Sigmoid colon (tissue), 7 donors: ENCODE data around the gene KCNMB1. TPM values are rescaled to one million over a fixed set of nuclear protein-coding genes. Genes with fewer than 3 reads are reported as not detected.

ENCODE experiments used
- DNase-seq: peaks from one replicate; pipeline ENCODE4 v3.0.0-alpha.2; 2019
- H3K27ac ChIP-seq, 4 donors: fragments of 200-600 bp; sonication (generic); one replicate each; pipeline ENCODE4 v1.5.1; 2016 to 2019; ENCODE audit warnings: mild to moderate bottlenecking in 1 of 4
- H3K27me3 ChIP-seq, 3 donors: fragments of 200-600 bp; sonication (generic); one replicate each; pipeline ENCODE4 v1.5.1; 2019; ENCODE audit warnings: mild to moderate bottlenecking in 1 of 3
- H3K36me3 ChIP-seq, 4 donors: fragments of 200-600 bp; sonication (generic); one replicate each; pipeline ENCODE4 v1.5.1; 2016 to 2019
- H3K4me1 ChIP-seq, 4 donors: fragments of 200-600 bp; sonication (generic); one replicate each; pipeline ENCODE4 v1.5.1; 2017 to 2019
- H3K4me3 ChIP-seq, 4 donors: fragments of 200-600 bp; sonication (generic); one replicate each; pipeline ENCODE4 v1.5.1; 2017 to 2019; ENCODE audit warnings: mild to moderate bottlenecking in 2 of 4, moderate library complexity in 1 of 4
- H3K9me3 ChIP-seq, 4 donors: fragments of 200-600 bp in 3 of 4; sonication (generic) in 3 of 4; one replicate each; pipeline versions ENCODE4 v1.5.1 to v1.6.1; 2013 to 2019
- EP300 ChIP-seq, 4 donors: sonication (generic); formaldehyde crosslinking; IDR thresholded peaks; one replicate each; pipeline ENCODE4 v1.6.1; 2017; ENCODE audit warnings: antibody characterized with exemption in 4 of 4
- POLR2A ChIP-seq, 2 donors: fragments of 450-650 bp; IDR thresholded peaks; one replicate each; pipeline ENCODE4 v1.6.1; 2016; ENCODE audit warnings: antibody characterized with exemption in 2 of 2, mild to moderate bottlenecking in 2 of 2, moderate library complexity in 2 of 2
- POLR2AphosphoS5 ChIP-seq, 4 donors: sonication (generic); formaldehyde crosslinking; IDR thresholded peaks; one replicate each; pipeline ENCODE4 v1.6.1; 2017; ENCODE audit warnings: antibody characterized with exemption in 4 of 4
- WGBS, 2 donors: extraction: QIAGEN DNeasy Blood & Tissue Kit; methylation state at CpG; one replicate each; pipeline ENCODE4 v1.1.7; 2013; 5-methylcytosine and 5-hydroxymethylcytosine counted together
- intact Hi-C: fragments of 100-400 bp; cut with DNase I; formaldehyde crosslinking; loops from one replicate; pipeline ENCODE4 v1.15.1; 2023
- polyA plus RNA-seq, 3 donors: library from polyadenylated mRNA; stranded (reverse); fragments of 200-250 nt; gene quantifications; one replicate each; pipeline ENCODE4 v1.2.3, GENCODE V29; 2013
- total RNA-seq, 4 donors: library from RNA; depleted of rRNA; stranded (reverse); fragments of >200 nt; gene quantifications; one replicate each; pipeline ENCODE4 v1.1.0, GENCODE V29; 2016
- TF ChIP-seq, protein P1 (sequence below), 4 experiments: fragments of 450-650 bp in 3 of 4; fragments of 200-600 bp in 1 of 4; IDR thresholded peaks; one replicate each; pipeline ENCODE4 v1.5.1; 2016 to 2019; ENCODE audit warnings: antibody characterized with exemption in 4 of 4, mild to moderate bottlenecking in 3 of 4, moderate library complexity in 2 of 4
- donor health status: healthy with polysubstance abuse.
- donor health status: Bipolar disorder and iron deficiency.
- donor health status: healthy.

Gene KCNMB1
- total and polyA plus RNA-seq, 7 donors: 0.46 to 59.8 (median 38.6) TPM

DNA sequence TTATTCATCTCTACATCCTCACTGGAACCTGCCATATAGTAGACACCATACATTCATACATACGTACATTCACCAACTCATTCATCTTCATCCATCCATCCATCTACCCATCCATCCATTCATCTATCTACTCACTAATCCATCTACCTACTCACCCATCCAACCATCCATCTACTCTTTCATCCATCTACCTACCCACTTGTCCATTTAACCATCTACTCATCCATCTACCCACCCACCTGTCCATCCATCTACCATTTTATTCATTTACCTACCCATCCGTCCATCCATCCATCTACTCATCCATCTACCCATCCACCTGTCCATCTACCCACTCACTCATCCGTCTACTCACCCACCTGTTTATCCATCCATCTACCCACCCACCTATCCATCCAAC, 59.6 kb downstream of the KCNMB1 start:
- no peaks in the 10 kb centered on the region for H3K27me3 ChIP-seq
- H3K4me1 ChIP-seq: peaks cover 0 to 10% (median 1%) of the 10 kb centered on the region in 4 donors
- intact Hi-C loops: no loop called here
- TF ChIP-seq POLR2AphosphoS5 (IDR thresholded peaks at IDR 0.05): no peak
- TF ChIP-seq POLR2A (IDR thresholded peaks at IDR 0.05): no peak
- TF ChIP-seq EP300 (IDR thresholded peaks at IDR 0.05): no peak
- TF ChIP-seq, protein P1, sequence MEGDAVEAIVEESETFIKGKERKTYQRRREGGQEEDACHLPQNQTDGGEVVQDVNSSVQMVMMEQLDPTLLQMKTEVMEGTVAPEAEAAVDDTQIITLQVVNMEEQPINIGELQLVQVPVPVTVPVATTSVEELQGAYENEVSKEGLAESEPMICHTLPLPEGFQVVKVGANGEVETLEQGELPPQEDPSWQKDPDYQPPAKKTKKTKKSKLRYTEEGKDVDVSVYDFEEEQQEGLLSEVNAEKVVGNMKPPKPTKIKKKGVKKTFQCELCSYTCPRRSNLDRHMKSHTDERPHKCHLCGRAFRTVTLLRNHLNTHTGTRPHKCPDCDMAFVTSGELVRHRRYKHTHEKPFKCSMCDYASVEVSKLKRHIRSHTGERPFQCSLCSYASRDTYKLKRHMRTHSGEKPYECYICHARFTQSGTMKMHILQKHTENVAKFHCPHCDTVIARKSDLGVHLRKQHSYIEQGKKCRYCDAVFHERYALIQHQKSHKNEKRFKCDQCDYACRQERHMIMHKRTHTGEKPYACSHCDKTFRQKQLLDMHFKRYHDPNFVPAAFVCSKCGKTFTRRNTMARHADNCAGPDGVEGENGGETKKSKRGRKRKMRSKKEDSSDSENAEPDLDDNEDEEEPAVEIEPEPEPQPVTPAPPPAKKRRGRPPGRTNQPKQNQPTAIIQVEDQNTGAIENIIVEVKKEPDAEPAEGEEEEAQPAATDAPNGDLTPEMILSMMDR (IDR thresholded peaks at IDR 0.05): no peak
- H3K27ac ChIP-seq: no peak overlapping the region
- no peak for DNase-seq
- no peaks in the 10 kb centered on the region for H3K9me3 ChIP-seq
- no peaks in the 10 kb centered on the region for H3K36me3 ChIP-seq
- WGBS, 2 donors: 74 to 77% methylated on average over 3 of the region's 3 CpGs
- no peak overlapping the region for H3K4me3 ChIP-seq

DNA sequence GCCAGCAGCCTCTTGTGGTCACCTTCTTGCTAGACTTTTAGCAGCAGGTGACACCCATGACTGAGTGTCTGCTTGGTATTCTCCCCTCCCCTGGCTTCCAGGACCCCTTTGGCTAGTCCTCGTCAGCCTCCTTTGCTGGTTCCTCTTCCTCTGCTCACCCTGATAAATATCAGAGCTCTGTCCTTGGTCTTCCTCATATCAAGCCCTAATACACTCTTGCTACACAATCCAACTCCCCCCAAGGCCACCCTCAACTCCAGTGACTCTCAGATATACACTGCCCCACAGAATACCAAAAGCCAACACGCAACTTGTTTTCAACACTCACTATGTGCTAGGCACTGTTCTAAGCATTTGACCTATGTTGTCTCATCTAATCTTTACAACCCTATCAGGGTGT, 61.3 kb downstream of the KCNMB1 start:
- WGBS, 2 donors: 76 to 81% methylated on average over 2 of the region's 2 CpGs
- Histone ChIP-seq H3K4me3 (no peak overlapping the region), H3K9me3 (no peaks in the 10 kb centered on the region), H3K36me3 (no peaks in the 10 kb centered on the region), H3K27ac (no peak overlapping the region), H3K4me1 (peaks cover 0 to 10% (median under 1%) of the 10 kb centered on the region in 4 donors), H3K27me3 (no peaks in the 10 kb centered on the region)
- intact Hi-C loops: no loop called here
- TF ChIP-seq EP300 (IDR thresholded peaks at IDR 0.05) (no peak), POLR2AphosphoS5 (IDR thresholded peaks at IDR 0.05) (no peak), POLR2A (IDR thresholded peaks at IDR 0.05) (no peak)
- TF ChIP-seq, protein P1 (IDR thresholded peaks at IDR 0.05): no peak
- DNase-seq: no peak

DNA sequence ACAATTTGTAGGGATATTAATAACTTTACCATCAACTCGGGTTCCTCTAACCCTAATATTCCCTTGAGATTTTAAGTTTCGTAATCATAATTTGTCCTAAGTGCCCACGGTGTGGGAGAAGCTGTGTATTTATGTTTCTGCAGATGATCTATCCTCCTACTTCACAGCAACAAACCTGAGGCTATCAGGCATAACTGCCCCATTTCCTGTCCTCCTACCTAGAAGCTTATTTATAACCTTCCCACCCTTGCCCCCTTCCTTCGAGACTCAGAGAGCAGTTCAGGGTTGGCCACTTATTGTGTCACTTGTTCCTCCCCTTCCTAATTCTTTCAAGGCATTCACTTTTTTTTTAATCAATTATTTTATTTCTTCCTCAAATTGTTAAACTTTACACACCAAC, 62.0 kb downstream of the KCNMB1 start:
- TF ChIP-seq EP300 (IDR thresholded peaks at IDR 0.05) (no peak), POLR2AphosphoS5 (IDR thresholded peaks at IDR 0.05) (no peak), POLR2A (IDR thresholded peaks at IDR 0.05) (no peak)
- TF ChIP-seq, protein P1 (IDR thresholded peaks at IDR 0.05): no peak
- Histone ChIP-seq H3K4me1 (peaks cover 0 to 10% (median 0%) of the 10 kb centered on the region in 4 donors), H3K36me3 (no peaks in the 10 kb centered on the region), H3K4me3 (no peak overlapping the region), H3K9me3 (no peaks in the 10 kb centered on the region), H3K27ac (no peak overlapping the region), H3K27me3 (no peaks in the 10 kb centered on the region)
- no peak for DNase-seq
- WGBS, 2 donors: 48 to 58% methylated on average over 4 of the region's 4 CpGs
- intact Hi-C loops: no loop called here

Other genes starting within 250 kb of the KCNMB1 start
- gene C5orf58, start 156.4 kb downstream of the KCNMB1 start, total RNA-seq: not detected
- gene C5orf58, start 156.4 kb downstream of the KCNMB1 start, polyA plus RNA-seq: not detected
- 10 to 100 TPM; 10.2 to 17.2 (median 13.6) TPM for gene LCP2, start 91.6 kb downstream of the KCNMB1 start, total RNA-seq
- gene LCP2, start 91.6 kb downstream of the KCNMB1 start, polyA plus RNA-seq: 10 to 100 TPM in 1 of 3 donors, 1 to 10 TPM in 2; 5.4 to 22.3 (median 8.6) TPM
- 1 to 10 TPM in 3 of 4 donors, under 1 TPM in 1; 0.49 to 2.8 (median 1.3) TPM for gene KCNIP1, start 114.7 kb upstream of the KCNMB1 start, total RNA-seq
- gene KCNIP1, start 114.7 kb upstream of the KCNMB1 start, polyA plus RNA-seq: under 1 TPM in 1 of 3 donors, not detected in 2; 0.28 TPM